GM23248 (cell line): ENCODE data around the gene DMBT1.

Source experiments
- EZH2 ChIP-seq: fragments of 200-600 bp; sonication (generic); IDR thresholded peaks from 2 replicates; pipeline ENCODE4 v1.6.1; 2018; ENCODE audit warnings: antibody characterized with exemption, mild to moderate bottlenecking; ENCODE audit not compliant: insufficient read depth, poor library complexity, severe bottlenecking
- EZH2phosphoT487 ChIP-seq: fragments of 200-600 bp; sonication (generic); IDR thresholded peaks from 2 replicates; pipeline ENCODE4 v1.6.1; 2018; ENCODE audit warnings: antibody characterized with exemption, moderate library complexity, mild to moderate bottlenecking, low read depth; ENCODE audit not compliant: insufficient read depth

DNA sequence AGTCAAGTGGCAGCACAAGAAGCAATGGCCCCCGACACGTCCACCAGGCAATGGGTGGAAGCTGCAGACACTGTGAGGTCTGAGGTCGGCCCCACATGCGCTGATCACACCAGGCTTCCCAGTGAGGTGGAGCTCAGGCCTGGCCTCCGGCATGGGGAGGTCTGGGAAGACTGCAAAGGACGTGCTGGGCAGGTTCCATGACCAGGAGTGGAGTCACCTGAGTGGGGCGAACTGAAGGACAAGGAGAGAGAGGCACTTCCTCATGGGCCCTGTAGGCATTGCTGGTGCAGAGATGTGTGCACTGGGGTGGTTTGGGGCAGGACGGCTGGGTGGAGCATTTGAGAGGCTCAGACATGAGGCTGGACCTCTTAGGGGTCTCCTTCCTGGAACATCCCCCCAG, 103.9 kb downstream of the DMBT1 start:
- TF ChIP-seq EZH2 (no peak), EZH2phosphoT487 (no peak)
